GM13976 (cell line): ENCODE data around the gene SLF2.

ENCODE experiments used
- DNase-seq: peaks from one replicate; pipeline ENCODE4 v3.0.0; 2012; ENCODE audit warnings: low spot score
- CTCF ChIP-seq: IDR thresholded peaks from 2 replicates; pipeline ENCODE4 v1.5.1; 2012; ENCODE audit warnings: borderline replicate concordance, mild to moderate bottlenecking; ENCODE audit not compliant: insufficient read depth; ENCODE audit errors: extremely low read depth, missing control alignments, control extremely low read depth
- in situ Hi-C: fragments of 300-500 bp; cut with MboI; formaldehyde crosslinking; loops from one replicate; pipeline ENCODE4 v1.12.0; 2022; ENCODE audit warnings: low sequenced_read_pairs, mixed read lengths, inconsistent platforms; ENCODE audit not compliant: unreplicated experiment

The SLF2 gene

GRCh38 chr10:100890673-100891317 lies 22.0 kb upstream of the SLF2 start:
- no peak for TF ChIP-seq CTCF
- in situ Hi-C loops, result no loop called here
- no peak for DNase-seq

- no peak for DNase-seq
- no peak for TF ChIP-seq CTCF
- in situ Hi-C loops, result no loop called here
These were observed 18.7 kb upstream of the SLF2 start for GRCh38 chr10:100894033-100894432.

- in situ Hi-C loops, result no loop called here
- no peak for DNase-seq
- no peak for TF ChIP-seq CTCF
These were observed 18.0 kb upstream of the SLF2 start for GRCh38 chr10:100894589-100895294.

GRCh38 chr10:100895346-100895745 lies 17.4 kb upstream of the SLF2 start:
- DNase-seq, result no peak
- in situ Hi-C loops, result no loop called here

GRCh38 chr10:100895896-100896295 lies 16.9 kb upstream of the SLF2 start:
- no peak for TF ChIP-seq CTCF
- DNase-seq, result no peak
- in situ Hi-C loops, result no loop called here

More at GRCh38 chr10:100895346-100895745, 17.4 kb upstream of the SLF2 start:
- no peak for TF ChIP-seq CTCF

GRCh38 chr10:100896876-100897461 lies 15.8 kb upstream of the SLF2 start:
- in situ Hi-C loops, result no loop called here
- no peak for TF ChIP-seq CTCF
- DNase-seq, result no peak

- in situ Hi-C loops, result no loop called here
- no peak for TF ChIP-seq CTCF
- no peak for DNase-seq
These were observed 14.8 kb upstream of the SLF2 start for GRCh38 chr10:100897976-100898375.
